HepG2 (cell line): Measurements from ENCODE around the gene SYT17. TPM values are rescaled to one million over a fixed set of nuclear protein-coding genes. Genes with fewer than 3 reads are reported as not detected.

ENCODE experiments used
- FOXK2 ChIP-seq: fragments of 450-650 bp; IDR thresholded peaks from 2 replicates; pipeline ENCODE4 v1.6.1; 2016
- PCBP1 ChIP-seq: fragments of 200-400 bp; formaldehyde crosslinking; IDR thresholded peaks from 2 replicates; pipeline ENCODE4 v1.6.1; 2017; ENCODE audit warnings: mild to moderate bottlenecking, low read depth, low read length, borderline replicate concordance
- PCBP2 ChIP-seq: fragments of 200-400 bp; formaldehyde crosslinking; optimal IDR thresholded peaks from 2 replicates; pipeline ENCODE3; 2018; ENCODE audit warnings: low read length, low read depth; ENCODE audit not compliant: poor library complexity, severe bottlenecking
- U2AF1 ChIP-seq: fragments of 200-400 bp; formaldehyde crosslinking; optimal IDR thresholded peaks from 2 replicates; pipeline ENCODE3; 2017; ENCODE audit warnings: mild to moderate bottlenecking, low read depth, low read length
- ZNF33A ChIP-seq: sonication (generic); formaldehyde crosslinking; IDR thresholded peaks from 2 replicates; pipeline ENCODE4 v1.5.1; 2020; ENCODE audit warnings: missing genetic modification reagents, mild to moderate bottlenecking, moderate library complexity, borderline replicate concordance
- ZNF407 ChIP-seq: sonication (generic); formaldehyde crosslinking; IDR thresholded peaks from one replicate; pipeline ENCODE4 v1.5.1; 2020; ENCODE audit warnings: mild to moderate bottlenecking, missing genetic modification reagents; ENCODE audit errors: not compliant biosample characterization
- ZNF687 ChIP-seq: sonication (generic); formaldehyde crosslinking; IDR thresholded peaks from 2 replicates; pipeline ENCODE4 v1.5.1; 2020; ENCODE audit warnings: mild to moderate bottlenecking, missing genetic modification reagents, moderate library complexity
- ZNF83 ChIP-seq: sonication (generic); formaldehyde crosslinking; IDR thresholded peaks from 2 replicates; pipeline ENCODE4 v1.4.0; 2020; ENCODE audit warnings: missing genetic modification reagents, mild to moderate bottlenecking, borderline replicate concordance
- polyA plus RNA-seq, 8 experiments: library from polyadenylated mRNA; depleted of rRNA in 3 of 8; stranded (reverse) in 7 of 8; unstranded in 1 of 8; fragments of >200 nt; fragmentation: Illumina TruSeq in 4 of 8; extraction: Trizol in 4 of 8; gene quantifications; 2 replicates each; pipeline versions ENCODE4 v1.2.1 to v1.2.3, GENCODE V29; 2011 to 2016; ENCODE audit warnings: low read depth in 4 of 8, missing spikeins in 1 of 8, mixed read lengths in 1 of 8; ENCODE audit not compliant: insufficient read depth in 1 of 8
- total RNA-seq, 5 experiments: library from RNA; depleted of rRNA; stranded (reverse); fragments of >200 nt; fragmentation: Illumina TruSeq; extraction: Trizol; gene quantifications; 2 replicates each; pipeline ENCODE4 v1.2.3, GENCODE V29; 2016; ENCODE audit warnings: low read depth in 1 of 5

SYT17 gene
- total and polyA plus RNA-seq, 2 of the 13 experiments (the other 11 are each of a cell fraction or from before 2014, with no cell fraction given), result 0.44 TPM; not detected in 1

DNA sequence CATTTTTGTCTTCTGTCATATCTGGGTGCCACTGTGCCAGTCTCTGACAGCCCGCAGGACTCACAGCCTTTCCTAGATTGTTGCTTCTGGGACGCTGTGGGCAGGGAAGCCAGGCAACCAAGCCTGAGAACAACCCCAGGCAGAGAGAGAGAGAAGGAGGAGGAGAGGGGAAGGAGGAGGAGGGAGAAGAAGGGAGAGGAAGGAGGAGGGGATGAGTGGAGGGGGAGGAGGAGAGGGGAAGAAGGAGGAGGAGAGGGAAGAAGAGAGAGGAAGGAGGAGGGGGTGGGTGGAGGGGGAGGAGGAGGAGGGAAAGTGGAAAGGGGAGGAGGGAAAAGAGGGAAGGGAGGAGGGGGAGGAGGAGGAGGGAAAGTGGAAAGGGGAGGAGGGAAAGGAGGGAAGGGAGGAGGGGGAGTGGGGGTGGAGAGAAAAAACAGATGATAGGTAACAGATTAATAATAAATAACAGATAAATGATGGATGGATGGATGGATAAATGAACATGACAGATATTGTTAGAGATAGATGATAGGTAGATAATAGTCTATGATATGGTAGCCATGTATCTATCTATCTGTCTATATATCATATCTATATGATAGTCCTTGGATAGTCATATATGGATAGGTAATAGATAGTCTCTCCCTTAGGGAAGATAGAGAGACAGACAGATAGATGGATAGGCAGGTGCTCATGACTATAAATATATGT, 146.8 kb downstream of the SYT17 start (continued):
- TF ChIP-seq ZNF687 (CRISPR knock-in tag) (no peak), PCBP2 (peak; percentile 62), ZNF407 (no peak), U2AF1 (no peak), ZNF33A (CRISPR knock-in tag) (no peak), FOXK2 (no peak), PCBP1 (peak; percentile 79; the same call in 1 of the 2 replicates), ZNF83 (CRISPR knock-in tag) (no peak)
